GM21526 (cell line): ENCODE data around the gene IL1R2.
A peak's percentile ranks its signal among the peaks of the same experiment; 100 is the strongest.
"Not testable (repeated sequence)": the region's sequence is repeated elsewhere in the genome, so short reads cannot be mapped to it uniquely, and the experiment has no call there.

Experiments used
- ATAC-seq: cut with Tn5 transposase; IDR thresholded peaks from one replicate; pipeline ENCODE4 v1.9.1; 2021; ENCODE audit warnings: moderate library complexity; ENCODE audit not compliant: unreplicated experiment, low FRiP score

Gene IL1R2

DNA sequence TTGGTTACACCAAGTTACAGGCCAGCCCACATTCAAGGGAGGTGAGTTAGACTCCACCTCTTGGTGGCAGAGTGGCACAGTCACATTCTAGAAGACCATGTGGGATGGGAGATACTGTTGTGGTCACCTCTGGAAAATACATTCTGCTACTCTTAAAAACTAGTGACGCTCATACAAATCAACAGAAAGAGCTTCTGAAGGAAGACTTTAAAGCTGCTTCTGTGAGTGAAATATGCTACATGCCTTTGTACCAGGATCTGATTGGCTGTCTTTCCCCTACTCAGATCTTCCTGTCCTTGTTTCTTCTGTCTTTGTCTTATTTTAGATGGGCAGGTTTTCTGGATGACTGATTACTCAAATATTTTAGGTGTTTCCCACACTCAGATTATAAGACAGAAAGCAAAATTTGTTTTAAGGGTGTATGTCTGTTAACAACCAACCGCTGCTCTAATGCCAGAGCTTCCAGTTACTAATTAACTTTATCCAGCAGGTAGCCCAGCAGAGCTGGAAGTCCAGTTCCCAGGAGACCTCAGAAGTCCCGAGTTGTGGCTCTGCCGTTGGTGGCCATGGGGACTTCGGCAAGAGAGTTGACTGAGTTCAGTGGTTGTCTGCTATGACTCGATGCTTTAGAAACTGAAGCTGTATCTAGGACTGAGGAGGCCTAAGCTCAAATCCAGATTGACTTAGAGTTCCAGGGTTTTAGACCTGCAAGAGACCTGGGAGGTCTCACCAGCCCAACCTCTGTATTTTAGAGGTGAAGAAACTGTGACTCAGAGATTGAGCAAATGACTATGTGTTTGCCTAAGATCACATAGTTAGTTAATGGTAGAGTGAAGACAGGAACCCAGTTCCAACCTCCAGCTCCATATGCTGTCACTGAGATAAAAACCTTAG, 7.4 kb downstream of the IL1R2 start:
- ATAC-seq = no peak

DNA sequence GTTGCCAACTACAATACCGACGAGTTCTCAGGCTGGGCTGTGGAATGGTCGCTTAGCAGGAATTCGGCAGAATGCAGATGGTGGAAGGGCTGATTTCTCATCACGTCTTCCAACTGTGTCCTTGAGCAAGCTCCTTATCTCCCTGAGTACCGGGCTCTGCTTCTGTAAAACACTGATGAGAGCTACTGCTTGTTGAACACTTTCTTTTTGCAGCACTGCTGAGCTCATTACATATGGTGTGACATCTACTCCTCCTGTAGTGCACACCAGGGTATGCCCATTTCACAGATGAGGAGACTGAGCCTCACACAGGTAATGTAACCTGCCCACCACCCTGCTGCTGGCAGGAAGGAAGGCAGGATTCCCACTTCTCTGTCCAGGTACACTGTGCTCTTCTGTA, 8.3 kb downstream of the IL1R2 start:
- no peak for ATAC-seq

DNA sequence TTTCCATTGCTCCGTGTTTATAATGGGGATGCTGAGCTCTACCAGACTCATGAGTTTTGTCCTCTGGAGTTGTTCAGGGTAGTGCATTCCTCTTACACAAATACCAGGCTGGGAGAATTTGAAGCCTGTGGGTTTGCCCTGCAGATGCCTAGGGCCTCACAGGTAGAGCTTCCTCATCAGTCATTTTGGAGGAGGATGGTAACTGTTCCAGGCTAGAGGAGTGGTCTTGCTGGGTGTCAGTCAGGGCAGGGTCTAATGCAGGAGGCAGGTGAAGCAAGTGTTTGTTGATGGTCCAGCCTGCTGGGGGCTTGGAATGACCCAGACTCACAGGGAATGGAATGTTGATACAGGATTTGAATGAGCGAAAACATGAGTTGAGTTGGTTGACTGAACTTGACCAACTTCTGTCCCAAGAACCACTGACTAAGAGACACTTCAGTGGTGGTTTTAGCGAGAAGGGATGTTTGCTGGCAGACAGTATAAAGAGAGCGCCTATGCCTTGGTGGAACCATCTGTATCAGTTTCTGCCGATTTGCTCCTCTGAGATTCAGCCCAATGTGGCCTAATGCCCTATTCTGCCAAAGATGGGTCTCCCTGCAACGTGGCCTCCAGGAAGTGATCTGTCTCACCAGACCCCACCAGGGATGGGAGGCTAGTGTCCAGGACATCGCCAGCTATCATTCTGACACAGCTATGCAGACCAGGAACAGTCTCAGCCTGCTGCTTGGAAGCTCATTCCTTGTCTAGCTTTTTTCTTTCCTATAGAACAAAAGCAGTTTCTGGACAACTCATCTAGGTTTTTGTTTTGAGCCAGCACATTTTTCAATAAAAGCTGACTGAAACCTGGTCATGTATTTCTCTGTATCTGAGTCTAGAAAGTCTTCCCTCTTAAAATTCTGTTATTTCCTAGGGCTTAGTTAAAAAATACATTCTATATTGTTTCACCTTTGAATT, 9.3 kb downstream of the IL1R2 start:
- no peak for ATAC-seq

DNA sequence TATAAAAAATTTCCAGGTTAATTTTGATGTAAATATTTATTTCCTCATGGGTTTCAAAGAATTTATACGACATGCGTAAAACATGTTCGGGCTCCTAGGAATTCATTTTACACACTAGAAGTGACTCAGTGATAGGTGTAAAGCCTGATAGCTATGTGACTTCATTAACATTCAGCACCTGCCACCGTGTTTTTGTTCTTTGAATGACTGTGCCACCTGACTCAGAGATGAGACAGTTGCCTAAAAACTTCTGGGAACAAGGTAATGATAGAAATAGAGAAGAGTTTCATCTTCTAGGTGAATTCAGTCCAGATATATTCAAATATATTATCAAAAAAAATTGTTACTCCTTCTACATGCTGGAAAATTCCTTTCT, 10.0 kb downstream of the IL1R2 start:
- ATAC-seq = no peak

DNA sequence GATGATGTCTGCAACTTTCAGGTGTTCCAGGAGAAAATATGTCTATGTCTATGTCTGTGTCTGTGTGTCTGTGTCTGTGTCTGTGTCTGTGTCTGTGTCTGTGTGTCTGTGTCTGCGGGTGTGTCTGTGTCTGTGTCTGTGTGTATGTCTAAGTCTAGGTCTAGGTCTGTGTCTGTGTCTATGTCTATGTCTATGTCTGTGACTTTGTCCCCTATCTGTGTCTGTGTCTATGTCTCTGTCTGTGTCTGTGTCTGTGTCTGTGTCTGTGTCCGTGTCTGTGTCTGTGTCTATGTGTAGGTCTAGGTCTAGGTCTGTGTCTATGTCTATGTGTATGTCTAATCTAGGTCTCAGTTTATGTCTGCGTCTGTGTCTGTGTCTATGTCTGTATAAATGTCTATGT, 10.5 kb downstream of the IL1R2 start:
- ATAC-seq = no peak

GRCh38 chr2:102002909-102003308, 11.1 kb downstream of the IL1R2 start:
- not testable (repeated sequence) for ATAC-seq

GRCh38 chr2:102003696-102004095, 11.9 kb downstream of the IL1R2 start:
- ATAC-seq = no peak

GRCh38 chr2:102004581-102004980, 12.8 kb downstream of the IL1R2 start:
- no peak for ATAC-seq

- ATAC-seq = no peak
These were observed 13.7 kb downstream of the IL1R2 start for GRCh38 chr2:102005449-102005848.

DNA sequence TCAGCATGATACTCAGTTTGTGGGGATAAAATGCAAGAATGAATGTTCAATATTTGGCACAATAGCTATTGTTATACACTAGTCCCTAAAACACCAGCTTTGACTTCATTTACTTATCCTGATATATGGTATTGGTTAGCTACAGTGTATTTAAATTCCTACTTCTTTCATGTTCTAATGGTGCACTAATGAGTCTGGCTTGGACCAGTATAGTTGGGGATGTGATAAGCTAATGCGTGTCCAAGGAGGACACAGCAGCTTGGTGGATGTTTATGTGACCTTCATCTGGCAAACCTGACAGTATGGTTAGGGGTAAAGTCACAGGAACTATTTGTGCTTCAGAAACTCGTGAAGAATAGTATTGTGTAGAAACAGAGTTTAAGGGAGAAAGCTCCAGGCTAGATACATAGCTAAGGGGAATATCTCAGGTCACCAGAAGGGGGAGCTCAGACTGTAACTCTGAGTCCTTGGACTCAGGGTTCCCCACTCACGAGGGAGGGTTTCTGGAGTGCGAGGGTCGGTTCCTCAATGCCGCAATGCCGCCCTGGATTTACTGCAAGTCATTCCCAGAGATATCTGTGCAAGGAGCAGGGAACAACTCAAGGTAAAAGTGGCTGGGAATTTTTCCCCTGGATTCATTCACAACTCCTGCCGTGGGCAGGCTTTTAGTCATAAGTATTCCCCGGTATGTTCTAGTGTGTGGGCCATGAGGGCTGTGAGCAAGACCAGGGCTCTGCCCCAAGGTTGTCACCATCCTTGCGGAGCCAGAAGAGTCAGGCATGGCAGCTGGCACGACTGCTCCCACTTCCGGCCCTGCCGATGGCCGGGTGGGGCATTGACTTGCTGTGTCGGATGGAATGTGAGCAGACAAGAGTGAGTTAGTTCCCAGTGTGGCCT, 14.5 kb downstream of the IL1R2 start:
- ATAC-seq = peak; percentile 53

DNA sequence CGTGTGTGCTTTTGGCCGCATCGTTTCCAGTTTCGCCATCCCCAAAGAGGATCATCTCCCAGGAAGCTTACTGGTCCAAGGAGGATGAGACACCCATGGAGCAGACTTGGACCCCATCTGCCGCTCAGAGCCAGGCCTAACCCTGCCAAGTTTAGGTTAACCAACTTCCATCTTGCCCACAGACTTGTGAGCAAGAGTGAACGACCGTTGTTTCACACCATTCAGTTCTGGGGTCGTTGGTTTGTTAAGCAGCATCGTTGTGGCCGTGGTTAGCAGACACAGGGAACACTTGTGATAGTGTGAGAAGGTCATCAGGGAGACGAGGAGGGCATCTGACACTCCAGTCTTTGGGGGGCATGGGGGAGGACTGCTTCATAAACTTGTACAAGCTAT, 15.1 kb downstream of the IL1R2 start:
- no peak for ATAC-seq

GRCh38 chr2:102008490-102008889, 16.7 kb downstream of the IL1R2 start:
- ATAC-seq = no peak

DNA sequence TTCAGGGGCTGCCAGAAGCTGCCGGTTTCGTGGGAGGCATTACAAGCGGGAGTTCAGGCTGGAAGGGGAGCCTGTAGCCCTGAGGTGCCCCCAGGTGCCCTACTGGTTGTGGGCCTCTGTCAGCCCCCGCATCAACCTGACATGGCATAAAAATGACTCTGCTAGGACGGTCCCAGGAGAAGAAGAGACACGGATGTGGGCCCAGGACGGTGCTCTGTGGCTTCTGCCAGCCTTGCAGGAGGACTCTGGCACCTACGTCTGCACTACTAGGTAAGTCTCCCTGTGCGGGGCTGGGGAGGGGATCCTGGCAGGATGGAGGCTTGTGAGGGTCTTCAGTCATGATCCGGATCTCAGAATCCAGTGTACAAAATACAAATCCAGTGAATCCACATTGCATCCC, 17.8 kb downstream of the IL1R2 start:
- no peak for ATAC-seq

- no peak for ATAC-seq
These were observed 19.1 kb downstream of the IL1R2 start for GRCh38 chr2:102010902-102011301.

DNA sequence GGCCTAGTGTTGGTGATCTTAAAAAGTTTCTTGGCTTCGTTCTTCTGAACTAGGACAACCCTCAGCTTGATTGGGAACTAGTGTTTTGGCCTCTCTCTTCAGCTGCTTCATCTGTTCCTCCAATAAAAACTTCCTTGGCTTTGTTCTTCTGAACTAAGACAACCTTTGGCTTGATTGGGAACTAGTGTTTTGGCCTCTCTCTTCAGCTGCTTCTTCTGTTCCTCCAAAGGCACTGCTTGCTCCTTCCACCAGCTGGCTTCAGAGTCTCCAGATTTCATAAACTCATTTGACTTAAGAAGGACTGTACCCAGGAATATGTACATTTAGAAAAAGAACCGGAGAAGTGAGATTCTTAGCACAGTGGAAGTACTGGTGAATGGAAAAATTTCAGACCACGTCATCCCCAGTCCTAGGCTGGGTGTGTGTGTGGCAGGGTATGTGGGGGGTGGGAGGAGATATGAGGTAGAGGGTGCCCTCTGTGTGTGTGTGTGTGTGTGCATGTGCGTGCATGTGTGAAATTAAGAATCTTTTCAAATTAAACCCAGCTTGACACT, 20.4 kb downstream of the IL1R2 start:
- ATAC-seq = no peak

GRCh38 chr2:102013206-102014040, 21.7 kb downstream of the IL1R2 start:
- ATAC-seq = no peak

DNA sequence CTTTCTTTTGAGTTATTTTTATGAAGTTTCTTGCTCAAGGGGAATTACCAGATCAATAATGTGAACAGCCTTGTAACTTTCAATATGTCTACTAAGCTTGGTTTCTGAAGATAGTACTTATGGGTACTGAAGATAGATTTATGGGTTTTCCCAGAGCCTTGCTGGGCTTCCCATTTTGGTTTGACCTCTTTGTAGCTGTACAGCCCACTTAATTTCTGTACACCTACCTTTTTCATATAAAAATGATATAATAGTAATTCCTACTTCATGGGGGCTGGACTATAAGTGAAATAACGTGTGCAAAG, 22.2 kb downstream of the IL1R2 start:
- ATAC-seq = no peak

DNA sequence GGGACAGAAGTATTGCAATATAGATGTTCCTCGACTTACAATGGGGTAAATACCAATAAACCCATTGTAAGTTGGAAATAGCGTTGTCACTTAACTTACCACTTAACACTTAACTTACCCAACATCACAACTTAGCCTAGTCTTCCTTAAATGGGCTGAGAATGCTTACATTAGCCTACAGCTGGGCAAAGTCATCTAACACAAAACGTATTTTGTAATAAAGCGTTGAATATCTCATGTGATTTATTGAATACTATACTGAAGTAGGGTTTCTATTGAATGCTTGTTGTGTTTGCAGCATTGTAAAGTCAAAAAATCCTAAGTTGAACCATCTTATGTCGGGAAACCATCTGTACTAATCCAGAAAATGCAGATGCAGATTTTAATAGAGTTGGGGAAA, 23.6 kb downstream of the IL1R2 start:
- ATAC-seq = no peak

GRCh38 chr2:102016399-102016955, 24.7 kb downstream of the IL1R2 start:
- ATAC-seq = no peak
